ENCODE results near the gene GPC3. TPM values are rescaled to one million over a fixed set of nuclear protein-coding genes. Genes with fewer than 3 reads are reported as not detected.

Gene GPC3
- total and polyA plus RNA-seq, 2 donors (not counting 3 experiments of a cell fraction or from before 2014, with no cell fraction given), result not detected

DNA sequence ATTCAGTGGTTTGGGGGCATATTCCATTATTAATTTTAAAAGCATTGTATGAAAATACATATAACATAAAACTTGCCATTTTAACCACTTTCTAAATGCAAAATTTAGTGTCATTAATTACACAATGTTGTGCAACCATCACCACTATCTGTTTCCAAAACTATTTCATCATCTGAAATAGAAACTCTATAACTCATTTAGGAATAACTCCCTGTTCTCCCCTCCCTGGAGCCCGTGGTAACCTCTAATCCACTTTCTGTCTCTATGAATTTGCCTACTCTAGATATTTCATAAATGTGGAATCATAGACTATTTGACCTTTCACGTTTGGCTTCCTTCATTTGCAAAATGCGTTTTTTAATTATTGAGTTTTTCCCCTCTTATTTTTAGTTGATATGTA is 468.7 kb downstream of the GPC3 start:
- ChIA-PET POLR2A (no interaction called here), CTCF (no interaction called here)
- no peak overlapping the region for H3K27ac ChIP-seq (ENCODE audit: insufficient read depth, low read depth, low read length)
- TF ChIP-seq CTCF (IDR thresholded peaks at IDR 0.05; ENCODE audit: extremely low read depth in 1 of 2, insufficient read depth in 1 of 2, low read depth in 1 of 2, low read length in 2 of 2) (no peak), POLR2A (IDR thresholded peaks at IDR 0.05; ENCODE audit: low read depth, low read length) (no peak), FOS (IDR thresholded peaks at IDR 0.05; ENCODE audit: borderline replicate concordance, insufficient read depth, low read length) (no peak)
- no peaks in the 10 kb centered on the region for H3K9me3 ChIP-seq (replicated peaks; ENCODE audit: control insufficient read depth, insufficient read depth, low read length)
- H2AFZ ChIP-seq (ENCODE audit: low read depth, low read length), result no peak overlapping the region
- intact Hi-C loops (cut with micrococcal nuclease), result no loop called here
- H3K36me3 ChIP-seq (ENCODE audit: control insufficient read depth in 2 of 2, extremely low read depth in 1 of 2, insufficient read depth in 2 of 2, low read length in 2 of 2), result no peaks in the 10 kb centered on the region
- H3K4me1 ChIP-seq (ENCODE audit: control insufficient read depth, extremely low read depth, insufficient read depth, low read length), result no peaks in the 10 kb centered on the region
- no peak for DNase-seq (ENCODE audit: low read depth, low spot score)
- no peaks in the 10 kb centered on the region for H4K20me1 ChIP-seq (replicated peaks; ENCODE audit: control insufficient read depth, extremely low read depth, insufficient read depth, low read length)
- H3K79me2 ChIP-seq (ENCODE audit: control insufficient read depth, insufficient read depth, low read length), result no peaks in the 10 kb centered on the region
- no peak overlapping the region for H3K4me2 ChIP-seq (ENCODE audit: insufficient read depth, low read length)
- no peaks in the 10 kb centered on the region for H3K9me1 ChIP-seq (replicated peaks; ENCODE audit: control insufficient read depth, extremely low read depth, insufficient read depth, low read length)
- no TSS peak for BruUV-seq (replicated peaks)
- no peak for FAIRE-seq
- H3K4me3 ChIP-seq (replicated peaks in 1 of 3; ENCODE audit: insufficient read depth in 1 of 3, low read depth in 1 of 3, low read length in 3 of 3), result no peak overlapping the region
- H3K9ac ChIP-seq (replicated peaks; ENCODE audit: extremely low read depth, insufficient read depth, low read length), result no peak overlapping the region
- dilution Hi-C loops (cut with MboI; ENCODE audit: extremely low pct_ligation_motif_present, low sequenced_read_pairs), result no loop called here
- H3K27me3 ChIP-seq (ENCODE audit: control insufficient read depth in 2 of 2, insufficient read depth in 2 of 2, low read length in 2 of 2), result no peaks in the 10 kb centered on the region

DNA sequence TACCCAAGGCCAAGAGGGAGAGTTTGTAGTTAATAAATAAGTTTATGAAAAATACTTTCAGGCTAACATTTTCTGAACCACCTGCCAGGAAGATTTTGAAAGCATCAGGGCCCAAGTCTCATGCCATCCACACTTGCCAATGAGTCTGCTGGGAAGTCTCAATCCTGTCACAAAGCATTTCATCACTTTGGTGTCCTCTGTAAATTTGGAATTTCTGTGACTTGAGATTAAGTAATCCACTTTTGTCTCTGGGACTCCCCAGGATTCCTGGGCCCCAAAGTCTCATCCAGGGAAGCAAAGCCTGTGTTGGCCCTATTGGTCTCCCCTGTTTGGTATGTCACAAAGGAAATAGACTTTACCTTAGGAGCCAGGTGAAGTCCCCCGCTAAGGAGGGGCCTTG is 470.9 kb downstream of the GPC3 start:
- intact Hi-C loops (cut with micrococcal nuclease) (no loop called here), dilution Hi-C loops (cut with MboI; ENCODE audit: extremely low pct_ligation_motif_present, low sequenced_read_pairs) (no loop called here)
- no peak for DNase-seq (ENCODE audit: low read depth, low spot score)
- Histone ChIP-seq H3K4me1 (ENCODE audit: control insufficient read depth, extremely low read depth, insufficient read depth, low read length) (no peaks in the 10 kb centered on the region), H3K4me2 (ENCODE audit: insufficient read depth, low read length) (no peak overlapping the region), H3K9me1 (replicated peaks; ENCODE audit: control insufficient read depth, extremely low read depth, insufficient read depth, low read length) (no peaks in the 10 kb centered on the region), H3K9ac (replicated peaks; ENCODE audit: extremely low read depth, insufficient read depth, low read length) (no peak overlapping the region), H3K9me3 (replicated peaks; ENCODE audit: control insufficient read depth, insufficient read depth, low read length) (no peaks in the 10 kb centered on the region), H4K20me1 (replicated peaks; ENCODE audit: control insufficient read depth, extremely low read depth, insufficient read depth, low read length) (no peaks in the 10 kb centered on the region), H3K27me3 (ENCODE audit: control insufficient read depth in 2 of 2, insufficient read depth in 2 of 2, low read length in 2 of 2) (no peaks in the 10 kb centered on the region), H3K4me3 (replicated peaks in 1 of 3; ENCODE audit: insufficient read depth in 1 of 3, low read depth in 1 of 3, low read length in 3 of 3) (no peak overlapping the region), H3K79me2 (ENCODE audit: control insufficient read depth, insufficient read depth, low read length) (no peaks in the 10 kb centered on the region), H3K36me3 (ENCODE audit: control insufficient read depth in 2 of 2, extremely low read depth in 1 of 2, insufficient read depth in 2 of 2, low read length in 2 of 2) (no peaks in the 10 kb centered on the region), H3K27ac (ENCODE audit: insufficient read depth, low read depth, low read length) (no peak overlapping the region), H2AFZ (ENCODE audit: low read depth, low read length) (no peak overlapping the region)
- POLR2A ChIA-PET, result no interaction called here
- FAIRE-seq, result no peak
- BruUV-seq (replicated peaks), result no TSS peak
- TF ChIP-seq MYC (IDR thresholded peaks at IDR 0.05; ENCODE audit: low read depth, low read length), result no peak
- TF ChIP-seq FOS (IDR thresholded peaks at IDR 0.05; ENCODE audit: borderline replicate concordance, insufficient read depth, low read length), result no peak
- TF ChIP-seq EZH2 (IDR thresholded peaks at IDR 0.05; ENCODE audit: borderline replicate concordance, low read depth, low read length, severe bottlenecking), result no peak
- TF ChIP-seq GATA2 (IDR thresholded peaks at IDR 0.05; ENCODE audit: insufficient read depth, insufficient read length, low read depth, low read length), result no peak
- no peak for TF ChIP-seq POLR2A (IDR thresholded peaks at IDR 0.05; ENCODE audit: low read depth, low read length)
- TF ChIP-seq MAX (IDR thresholded peaks at IDR 0.05; ENCODE audit: insufficient read depth, insufficient read length), result no peak
- TF ChIP-seq CTCF (IDR thresholded peaks at IDR 0.05; ENCODE audit: extremely low read depth in 1 of 2, insufficient read depth in 1 of 2, low read depth in 1 of 2, low read length in 2 of 2), result no peak
- CTCF ChIA-PET, result no interaction called here
